ENCODE results near the gene CPN1. TPM values are rescaled to one million over a fixed set of nuclear protein-coding genes. Genes with fewer than 3 reads are reported as not detected.
"Not testable (repeated sequence)": the region's sequence is repeated elsewhere in the genome, so short reads cannot be mapped to it uniquely, and the experiment has no call there.

CPN1 gene
- total RNA-seq, 1 donor from 2014 or later = not detected

DNA sequence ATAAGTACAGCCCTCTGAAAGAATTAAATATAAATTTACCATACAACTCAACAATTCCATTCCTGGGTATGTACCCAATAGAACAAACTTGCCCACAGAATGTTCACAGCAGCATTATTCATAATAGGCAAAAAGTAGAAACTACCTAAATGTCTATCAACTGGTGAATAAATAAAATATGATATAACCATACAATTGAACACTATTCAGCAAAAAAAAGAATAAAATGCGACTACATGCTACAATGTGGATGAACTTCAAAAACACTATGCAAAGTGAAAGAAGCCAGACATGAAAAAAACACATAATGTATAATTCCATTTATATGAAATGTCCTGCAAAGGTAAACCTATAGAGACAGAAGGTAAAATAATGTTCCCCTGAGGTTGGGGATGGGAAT lies 2.0 kb upstream of the CPN1 start:
- Mint-ChIP-seq H3K4me1 (no peaks in the 10 kb centered on the region), H3K27ac (no peak overlapping the region), H3K9me3 (no peaks in the 10 kb centered on the region), H3K36me3 (ENCODE audit: low read depth) (no peaks in the 10 kb centered on the region), H3K27me3 (peaks cover 24% of the 10 kb centered on the region), H3K4me3 (no peak overlapping the region)
- TF ChIP-seq, protein P1, sequence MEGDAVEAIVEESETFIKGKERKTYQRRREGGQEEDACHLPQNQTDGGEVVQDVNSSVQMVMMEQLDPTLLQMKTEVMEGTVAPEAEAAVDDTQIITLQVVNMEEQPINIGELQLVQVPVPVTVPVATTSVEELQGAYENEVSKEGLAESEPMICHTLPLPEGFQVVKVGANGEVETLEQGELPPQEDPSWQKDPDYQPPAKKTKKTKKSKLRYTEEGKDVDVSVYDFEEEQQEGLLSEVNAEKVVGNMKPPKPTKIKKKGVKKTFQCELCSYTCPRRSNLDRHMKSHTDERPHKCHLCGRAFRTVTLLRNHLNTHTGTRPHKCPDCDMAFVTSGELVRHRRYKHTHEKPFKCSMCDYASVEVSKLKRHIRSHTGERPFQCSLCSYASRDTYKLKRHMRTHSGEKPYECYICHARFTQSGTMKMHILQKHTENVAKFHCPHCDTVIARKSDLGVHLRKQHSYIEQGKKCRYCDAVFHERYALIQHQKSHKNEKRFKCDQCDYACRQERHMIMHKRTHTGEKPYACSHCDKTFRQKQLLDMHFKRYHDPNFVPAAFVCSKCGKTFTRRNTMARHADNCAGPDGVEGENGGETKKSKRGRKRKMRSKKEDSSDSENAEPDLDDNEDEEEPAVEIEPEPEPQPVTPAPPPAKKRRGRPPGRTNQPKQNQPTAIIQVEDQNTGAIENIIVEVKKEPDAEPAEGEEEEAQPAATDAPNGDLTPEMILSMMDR (IDR thresholded peaks at IDR 0.05) = no peak
- CTCF ChIA-PET = no interaction called here
- no peak for ATAC-seq (ENCODE audit: low read depth)
- intact Hi-C loops (cut with micrococcal nuclease) = no loop called here
- no peak for DNase-seq
- POLR2A ChIA-PET = no interaction called here

DNA sequence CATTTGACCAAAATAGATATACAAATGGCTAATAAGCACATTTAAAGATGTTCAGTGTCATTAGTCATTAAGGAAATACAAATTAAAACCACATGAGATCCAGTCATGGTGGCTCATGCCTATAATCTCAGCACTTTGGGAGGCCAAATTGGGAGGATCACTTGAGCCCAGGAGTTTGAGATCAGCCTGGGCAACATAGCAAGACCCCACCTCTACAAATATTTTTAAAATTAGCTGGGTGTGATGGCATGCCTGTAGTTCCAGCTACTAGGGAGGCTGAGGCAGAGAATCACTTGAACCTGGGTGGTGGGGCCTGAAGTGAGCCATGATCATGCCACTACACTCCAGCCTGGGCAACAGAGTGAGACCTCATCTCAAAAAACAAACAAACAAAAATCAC lies 607 bp upstream of the CPN1 start:
- peaks cover 23% of the 10 kb centered on the region for H3K27me3 Mint-ChIP-seq
- CTCF ChIA-PET; ATAC-seq (ENCODE audit: low read depth); H3K4me1 Mint-ChIP-seq; DNase-seq; H3K36me3 Mint-ChIP-seq (ENCODE audit: low read depth); POLR2A ChIA-PET; H3K9me3 Mint-ChIP-seq; H3K27ac Mint-ChIP-seq; intact Hi-C loops (cut with micrococcal nuclease); H3K4me3 Mint-ChIP-seq: not testable (repeated sequence)

DNA sequence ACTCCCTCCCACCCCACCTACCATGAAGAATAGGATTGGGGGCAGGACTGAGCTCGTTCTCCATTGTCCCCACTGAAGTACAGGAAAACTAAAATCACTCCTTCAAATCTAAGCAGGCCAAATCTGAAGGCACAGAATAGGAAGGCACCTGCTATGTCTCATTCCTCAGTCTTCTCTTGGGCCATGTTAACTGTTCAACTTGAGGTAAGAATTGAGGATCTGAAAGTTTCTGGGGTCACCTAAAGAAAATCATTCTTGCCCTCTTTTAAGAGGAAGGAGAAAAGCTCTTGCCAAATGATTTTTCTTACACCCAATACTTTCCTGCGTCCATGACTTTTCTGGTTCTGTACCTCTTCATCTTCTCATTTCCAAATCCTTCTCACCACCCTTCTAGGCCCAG lies 4.9 kb downstream of the CPN1 start:
- TF ChIP-seq, protein P1 (IDR thresholded peaks at IDR 0.05) = no peak
- ChIA-PET CTCF (no interaction called here), POLR2A (no interaction called here)
- H3K9me3 Mint-ChIP-seq = no peaks in the 10 kb centered on the region
- H3K4me1 Mint-ChIP-seq = no peaks in the 10 kb centered on the region
- H3K4me3 Mint-ChIP-seq = no peak overlapping the region
- DNase-seq = no peak
- peaks cover 23% of the 10 kb centered on the region for H3K27me3 Mint-ChIP-seq
- intact Hi-C loops (cut with micrococcal nuclease) = no loop called here
- H3K36me3 Mint-ChIP-seq (ENCODE audit: low read depth) = no peaks in the 10 kb centered on the region
- no peak overlapping the region for H3K27ac Mint-ChIP-seq
- no peak for ATAC-seq (ENCODE audit: low read depth)

DNA sequence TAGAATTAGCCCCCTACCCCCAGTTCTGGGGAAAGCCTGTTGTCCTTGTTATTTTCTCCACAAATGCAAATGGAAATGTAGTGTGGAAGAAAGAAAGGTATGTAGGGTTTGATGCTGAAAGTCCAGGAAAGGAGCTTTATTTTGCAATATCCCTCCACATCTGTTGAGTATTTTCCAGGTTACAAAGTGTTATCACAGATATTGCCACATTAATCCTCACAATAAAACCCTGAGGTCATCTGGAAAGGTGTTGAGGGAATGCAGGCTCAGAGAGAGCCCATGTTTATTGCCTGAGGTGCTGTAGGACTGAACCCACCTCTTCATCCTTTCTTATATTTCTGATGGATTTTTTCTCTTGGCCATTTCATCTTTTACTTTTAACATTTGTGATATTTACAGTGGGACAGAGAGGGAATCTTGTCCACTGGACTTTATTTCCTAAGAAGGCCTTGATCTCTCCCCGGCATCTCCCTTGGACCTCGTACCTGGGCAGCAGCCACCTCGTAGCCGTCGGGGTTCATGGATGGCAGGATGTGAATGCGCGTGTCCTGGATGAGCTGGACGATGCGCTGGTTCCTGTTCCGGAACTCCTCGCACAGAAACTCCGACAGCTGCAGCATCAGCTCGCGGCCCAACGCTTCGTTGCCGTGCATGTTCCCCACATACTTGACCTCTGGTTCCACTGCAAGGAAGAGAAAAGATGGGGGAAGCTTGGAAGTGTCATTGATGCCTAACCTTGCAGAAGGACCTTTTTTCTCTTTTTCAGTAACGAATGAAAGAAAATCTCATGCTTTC lies 6.0 kb downstream of the CPN1 start:
- CTCF ChIA-PET = no interaction called here

DNA sequence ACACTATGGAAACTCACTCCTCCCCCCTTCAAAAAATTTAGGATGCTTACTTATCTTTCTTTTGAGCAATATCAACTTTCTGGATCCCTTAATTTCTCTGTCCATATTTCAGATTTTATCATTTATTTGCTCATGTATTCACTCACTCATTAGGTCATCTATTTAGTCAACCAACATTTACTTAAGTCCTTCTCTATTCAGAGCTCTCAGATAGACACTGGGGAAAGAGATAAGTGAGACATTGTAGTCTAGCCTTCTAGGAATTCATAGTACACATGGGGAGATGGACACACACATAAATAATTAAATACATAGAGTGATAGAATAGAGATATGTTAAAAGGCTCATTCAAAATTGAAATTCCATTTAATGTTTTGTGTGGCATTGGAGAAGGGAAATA lies 9.2 kb downstream of the CPN1 start:
- Mint-ChIP-seq H3K36me3 (ENCODE audit: low read depth) (no peaks in the 10 kb centered on the region), H3K4me3 (no peak overlapping the region), H3K4me1 (no peaks in the 10 kb centered on the region), H3K27ac (no peak overlapping the region), H3K9me3 (no peaks in the 10 kb centered on the region), H3K27me3 (peaks cover 7% of the 10 kb centered on the region)
- ATAC-seq (ENCODE audit: low read depth) (no peak), DNase-seq (no peak)
- ChIA-PET CTCF (no interaction called here), POLR2A (interaction anchor here (0.6 kb wide), 1 partner anchor 494 kb away, joined by 4 read pairs; no protein-coding TSS in a partner anchor)
- TF ChIP-seq, protein P1 (IDR thresholded peaks at IDR 0.05) = no peak
- intact Hi-C loops (cut with micrococcal nuclease) = no loop called here

More for the DNA sequence above, 6.0 kb downstream of the CPN1 start:
- H3K27me3 Mint-ChIP-seq = peaks cover 17% of the 10 kb centered on the region
- TF ChIP-seq, protein P1 (IDR thresholded peaks at IDR 0.05) = no peak
- DNase-seq (no peak), ATAC-seq (ENCODE audit: low read depth) (no peak)
- intact Hi-C loops (cut with micrococcal nuclease) = no loop called here
- H3K36me3 Mint-ChIP-seq (ENCODE audit: low read depth) = no peaks in the 10 kb centered on the region
- H3K4me1 Mint-ChIP-seq = no peaks in the 10 kb centered on the region
- POLR2A ChIA-PET = no interaction called here
- H3K9me3 Mint-ChIP-seq = no peaks in the 10 kb centered on the region
- no peak overlapping the region for H3K4me3 Mint-ChIP-seq
- H3K27ac Mint-ChIP-seq = no peak overlapping the region

DNA sequence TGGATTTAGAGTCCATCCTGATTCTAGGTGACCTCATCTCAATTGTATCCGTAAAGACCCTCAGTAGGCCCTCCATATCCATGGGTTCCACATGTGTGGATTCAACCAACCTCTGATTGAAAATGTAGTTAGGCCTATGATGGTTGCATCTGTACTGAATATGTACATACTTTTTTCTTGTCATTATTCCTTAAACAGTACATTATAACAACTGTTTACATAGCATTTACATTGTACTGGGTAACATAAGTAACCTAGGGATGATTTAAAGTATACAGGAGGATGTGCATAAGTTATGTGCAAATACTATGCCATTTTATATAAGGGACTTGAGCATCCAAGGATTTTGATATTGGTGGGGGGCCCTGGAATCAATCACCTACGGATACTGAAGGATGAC lies 10.1 kb downstream of the CPN1 start:
- H3K36me3 Mint-ChIP-seq (ENCODE audit: low read depth) = no peaks in the 10 kb centered on the region
- ChIA-PET POLR2A (no interaction called here), CTCF (no interaction called here)
- ATAC-seq (ENCODE audit: low read depth) = no peak
- H3K4me3 Mint-ChIP-seq = no peak overlapping the region
- H3K9me3 Mint-ChIP-seq = no peaks in the 10 kb centered on the region
- H3K4me1 Mint-ChIP-seq = no peaks in the 10 kb centered on the region
- no peak for DNase-seq
- peaks cover 6% of the 10 kb centered on the region for H3K27me3 Mint-ChIP-seq
- intact Hi-C loops (cut with micrococcal nuclease) = no loop called here
- no peak overlapping the region for H3K27ac Mint-ChIP-seq
- TF ChIP-seq, protein P1 (IDR thresholded peaks at IDR 0.05) = no peak

Data from activated B cell treated with CpG ODN at 0.5 μM for 24 hours (primary cell).